ENCODE data around the gene EDDM13.

EDDM13 gene

GRCh38 chr19:56351208-56351607, 78.7 kb downstream of the EDDM13 start:
- no peak overlapping the region; the same call in 1 of the 2 replicates for H3K27ac ChIP-seq
- no peak for TF ChIP-seq CTCF (conservative IDR thresholded peaks at IDR 0.05)

- TF ChIP-seq CTCF (conservative IDR thresholded peaks at IDR 0.05): no peak
- peak overlapping the region; percentile 94 for H3K27ac ChIP-seq
Measured at GRCh38 chr19:56355517-56355916, 83.0 kb downstream of the EDDM13 start.

- H3K27ac ChIP-seq: peak overlapping the region; percentile 94
- no peak for TF ChIP-seq CTCF (conservative IDR thresholded peaks at IDR 0.05)
Measured at GRCh38 chr19:56356944-56357343, 84.4 kb downstream of the EDDM13 start.

All from VCaP (cell line).